Measurements from ENCODE around the gene VGF. TPM values are rescaled to one million over a fixed set of nuclear protein-coding genes. Genes with fewer than 3 reads are reported as not detected.
"Not testable (repeated sequence)": the region's sequence is repeated elsewhere in the genome, so short reads cannot be mapped to it uniquely, and the experiment has no call there.

Gene VGF
- total RNA-seq, 1 experiment from 2014 or later: 0.12 TPM

GRCh38 chr7:101118856-101119255 lies 46.5 kb downstream of the VGF start:
- no peak for DNase-seq (ENCODE audit: low read depth)

GRCh38 chr7:101116898-101117297 lies 48.5 kb downstream of the VGF start:
- DNase-seq (ENCODE audit: low read depth): no peak

- no peak for DNase-seq (ENCODE audit: low read depth)
Measured at GRCh38 chr7:101115215-101115614, 50.2 kb downstream of the VGF start.

GRCh38 chr7:101114492-101114891 lies 50.9 kb downstream of the VGF start:
- DNase-seq (ENCODE audit: low read depth): no peak

GRCh38 chr7:101113836-101114235 lies 51.5 kb downstream of the VGF start:
- no peak for DNase-seq (ENCODE audit: low read depth)

GRCh38 chr7:101113140-101113539 lies 52.2 kb downstream of the VGF start:
- DNase-seq (ENCODE audit: low read depth): not testable (repeated sequence)

Other genes with a start within 250 kb of the VGF start
- gene MUC3A, start 216.0 kb downstream of the VGF start, total RNA-seq (2014; rRNA removed; shearing (Covaris generic)): not detected in 2 replicates
- gene MUC12, start 196.0 kb downstream of the VGF start, total RNA-seq (2014; rRNA removed; shearing (Covaris generic)): 0.72 and 5.6 TPM in 2 replicates
- not detected in 2 replicates for gene MUC17, start 145.5 kb downstream of the VGF start, total RNA-seq (2014; rRNA removed; shearing (Covaris generic))
- 4.7 and 5.0 TPM in 2 replicates for gene TRIM56, start 80.1 kb downstream of the VGF start, total RNA-seq (2014; rRNA removed; shearing (Covaris generic))
- gene SERPINE1, start 38.5 kb downstream of the VGF start, total RNA-seq (2014; rRNA removed; shearing (Covaris generic)): 221 and 238 TPM in 2 replicates
- 135 and 162 TPM in 2 replicates for gene AP1S1, start 11.1 kb downstream of the VGF start, total RNA-seq (2014; rRNA removed; shearing (Covaris generic))
- not detected in 2 replicates for gene NAT16, start 14.7 kb upstream of the VGF start, total RNA-seq (2014; rRNA removed; shearing (Covaris generic))
- gene MOGAT3, start 35.5 kb upstream of the VGF start, total RNA-seq (2014; rRNA removed; shearing (Covaris generic)): not detected in 2 replicates
- gene PLOD3, start 52.0 kb upstream of the VGF start, total RNA-seq (2014; rRNA removed; shearing (Covaris generic)): 141 and 167 TPM in 2 replicates
- 121 and 160 TPM in 2 replicates for gene ZNHIT1, start 52.6 kb upstream of the VGF start, total RNA-seq (2014; rRNA removed; shearing (Covaris generic))
- gene CLDN15, start 72.2 kb upstream of the VGF start, total RNA-seq (2014; rRNA removed; shearing (Covaris generic)): 0.36 and 0.49 TPM in 2 replicates
- gene FIS1, start 79.5 kb upstream of the VGF start, total RNA-seq (2014; rRNA removed; shearing (Covaris generic)): 239 and 343 TPM in 2 replicates
- 58.2 and 62.0 TPM in 2 replicates for gene IFT22, start 156.2 kb upstream of the VGF start, total RNA-seq (2014; rRNA removed; shearing (Covaris generic))
- gene COL26A1, start 197.3 kb upstream of the VGF start, total RNA-seq (2014; rRNA removed; shearing (Covaris generic)): 0.29 and 0.60 TPM in 2 replicates